GM13976 (cell line): ENCODE data around the gene SNX19.
"Not testable (repeated sequence)": the region's sequence is repeated elsewhere in the genome, so short reads cannot be mapped to it uniquely, and the experiment has no call there.

Experiments used
- DNase-seq: peaks from one replicate; pipeline ENCODE4 v3.0.0; 2012; ENCODE audit warnings: low spot score
- in situ Hi-C: fragments of 300-500 bp; cut with MboI; formaldehyde crosslinking; loops from one replicate; pipeline ENCODE4 v1.12.0; 2022; ENCODE audit warnings: low sequenced_read_pairs, mixed read lengths, inconsistent platforms; ENCODE audit not compliant: unreplicated experiment
- TF ChIP-seq, protein P1 (sequence below): IDR thresholded peaks from 2 replicates; pipeline ENCODE4 v1.5.1; 2012; ENCODE audit warnings: borderline replicate concordance, mild to moderate bottlenecking; ENCODE audit not compliant: insufficient read depth; ENCODE audit errors: extremely low read depth, missing control alignments, control extremely low read depth

SNX19 gene

GRCh38 chr11:130940706-130941105 lies 24.4 kb upstream of the SNX19 start:
- in situ Hi-C loops = no loop called here
- DNase-seq = no peak
- TF ChIP-seq, protein P1, sequence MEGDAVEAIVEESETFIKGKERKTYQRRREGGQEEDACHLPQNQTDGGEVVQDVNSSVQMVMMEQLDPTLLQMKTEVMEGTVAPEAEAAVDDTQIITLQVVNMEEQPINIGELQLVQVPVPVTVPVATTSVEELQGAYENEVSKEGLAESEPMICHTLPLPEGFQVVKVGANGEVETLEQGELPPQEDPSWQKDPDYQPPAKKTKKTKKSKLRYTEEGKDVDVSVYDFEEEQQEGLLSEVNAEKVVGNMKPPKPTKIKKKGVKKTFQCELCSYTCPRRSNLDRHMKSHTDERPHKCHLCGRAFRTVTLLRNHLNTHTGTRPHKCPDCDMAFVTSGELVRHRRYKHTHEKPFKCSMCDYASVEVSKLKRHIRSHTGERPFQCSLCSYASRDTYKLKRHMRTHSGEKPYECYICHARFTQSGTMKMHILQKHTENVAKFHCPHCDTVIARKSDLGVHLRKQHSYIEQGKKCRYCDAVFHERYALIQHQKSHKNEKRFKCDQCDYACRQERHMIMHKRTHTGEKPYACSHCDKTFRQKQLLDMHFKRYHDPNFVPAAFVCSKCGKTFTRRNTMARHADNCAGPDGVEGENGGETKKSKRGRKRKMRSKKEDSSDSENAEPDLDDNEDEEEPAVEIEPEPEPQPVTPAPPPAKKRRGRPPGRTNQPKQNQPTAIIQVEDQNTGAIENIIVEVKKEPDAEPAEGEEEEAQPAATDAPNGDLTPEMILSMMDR = no peak

DNA sequence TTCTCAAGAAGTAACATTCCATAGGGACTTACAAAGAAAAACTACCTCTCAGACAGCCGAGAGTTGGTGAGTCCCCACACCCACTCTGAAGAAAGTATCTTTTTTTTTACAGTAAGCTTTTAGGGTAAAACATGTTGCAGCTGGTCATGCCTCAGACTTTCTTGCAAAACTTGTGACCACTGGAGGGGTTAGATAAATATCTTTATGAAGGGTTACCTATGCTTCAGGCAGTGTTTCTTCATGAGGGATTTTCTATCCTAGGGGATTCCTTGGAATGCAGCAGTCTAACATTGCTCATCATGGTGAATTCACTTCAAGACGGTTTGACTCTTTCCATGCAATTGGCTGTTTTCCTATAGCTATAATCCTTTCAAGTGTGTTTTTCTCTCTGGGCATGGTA lies 20.8 kb upstream of the SNX19 start:
- TF ChIP-seq, protein P1 = no peak
- no peak for DNase-seq
- in situ Hi-C loops = no loop called here

GRCh38 chr11:130932086-130932712 lies 15.9 kb upstream of the SNX19 start:
- DNase-seq = no peak
- in situ Hi-C loops = no loop called here
- TF ChIP-seq, protein P1 = no peak

- in situ Hi-C loops = no loop called here
- no peak for DNase-seq
- TF ChIP-seq, protein P1 = no peak
Observed at GRCh38 chr11:130924750-130925149, 8.5 kb upstream of the SNX19 start.

GRCh38 chr11:130920612-130921011 lies 4.3 kb upstream of the SNX19 start:
- DNase-seq, in situ Hi-C loops: not testable (repeated sequence)

GRCh38 chr11:130918081-130918480 lies 1.8 kb upstream of the SNX19 start:
- in situ Hi-C loops = no loop called here
- TF ChIP-seq, protein P1 = no peak
- no peak for DNase-seq

DNA sequence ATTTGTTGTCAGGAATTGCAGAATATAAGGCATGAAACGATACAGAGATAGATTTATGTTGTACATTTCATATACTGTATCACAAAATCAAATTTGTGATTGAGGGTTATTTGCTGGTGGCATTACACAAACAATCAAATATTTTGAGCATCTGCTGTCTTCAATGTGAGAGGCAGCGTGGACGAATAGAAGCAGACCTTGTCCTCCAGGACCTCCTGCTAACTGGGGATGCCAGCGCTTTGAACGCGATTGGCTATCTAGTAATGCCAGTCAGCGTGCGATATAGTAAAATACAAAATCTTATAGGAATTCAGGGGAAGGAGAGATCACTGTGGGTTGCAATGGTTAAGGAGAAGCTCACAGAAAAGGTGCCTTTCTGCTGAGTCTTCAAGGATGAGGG lies 631 bp upstream of the SNX19 start:
- in situ Hi-C loops = no loop called here

More for the DNA sequence above, 631 bp upstream of the SNX19 start:
- DNase-seq = no peak
- TF ChIP-seq, protein P1 = no peak
